Measurements from ENCODE around the gene IL17B. TPM values are rescaled to one million over a fixed set of nuclear protein-coding genes. Genes with fewer than 3 reads are reported as not detected.
A peak's percentile ranks its signal among the peaks of the same experiment; 100 is the strongest.

The IL17B gene
- total and polyA plus RNA-seq, 9 of the 15 experiments (the other 6 are each of a cell fraction or from before 2014, with no cell fraction given): 0.28 to 2.6 (median 0.53) TPM; not detected in 2

GRCh38 chr5:149378241-149378820 is 761 bp downstream of the IL17B start:
- TF ChIP-seq PURB (CRISPR knock-in tag; IDR thresholded peaks at IDR 0.05; ENCODE audit: low read depth) (no peak), ZNF780A (CRISPR knock-in tag; IDR thresholded peaks at IDR 0.05) (no peak), POLR3A (IDR thresholded peaks at IDR 0.05; ENCODE audit: borderline replicate concordance, extremely low read depth, insufficient read depth, insufficient read length) (no peak), HDAC8 (tag; IDR thresholded peaks at IDR 0.05) (no peak), HSF4 (CRISPR knock-in tag; IDR thresholded peaks at IDR 0.05; ENCODE audit: borderline replicate concordance) (no peak), HES1 (IDR thresholded peaks at IDR 0.05; ENCODE audit: low read depth) (no peak), SNAPC5 (CRISPR knock-in tag; IDR thresholded peaks at IDR 0.05) (no peak), ZBTB11 (CRISPR knock-in tag; IDR thresholded peaks at IDR 0.05) (no peak), BRF1 (IDR thresholded peaks at IDR 0.05; ENCODE audit: borderline replicate concordance, extremely low read depth, insufficient read length) (no peak), C11orf30 (IDR thresholded peaks at IDR 0.05; ENCODE audit: low read depth) (no peak), CTBP1 (IDR thresholded peaks at IDR 0.05; ENCODE audit: borderline replicate concordance) (no peak), CSDE1 (IDR thresholded peaks at IDR 0.05) (no peak), MTA2 (IDR thresholded peaks at IDR 0.05; ENCODE audit: low read depth) (no peak), TCFL5 (CRISPR knock-in tag; conservative IDR thresholded peaks at IDR 0.05) (no peak), FUS (optimal IDR thresholded peaks at IDR 0.05; ENCODE audit: low read depth, low read length) (no peak), NR2C2 (CRISPR knock-in tag; IDR thresholded peaks at IDR 0.05) (no peak), NR2C2 (tag; IDR thresholded peaks at IDR 0.05) (no peak), STAT5B (CRISPR knock-in tag; IDR thresholded peaks at IDR 0.05) (no peak), ZNF764 (CRISPR knock-in tag; IDR thresholded peaks at IDR 0.05; ENCODE audit: low read depth) (no peak)
- ChIA-PET CTCF (ENCODE audit: low intra/inter-chr PET ratio) (interaction anchor here (0.6 kb wide), 1 partner anchor 8 kb away, joined by 3 read pairs; no protein-coding TSS in a partner anchor), POLR2A (interaction anchor here (1.2 kb wide), 1 partner anchor 85 kb away, joined by 3 read pairs; no protein-coding TSS in a partner anchor)
- in situ Hi-C loops (cut with MboI): no loop called here
- H3K9ac ChIP-seq (ENCODE audit: insufficient read depth in 1 of 2, low read depth in 2 of 2, low read length in 2 of 2): peak overlapping the region in 1 of 2 experiments; percentile 70; a peak in 1 of 4 replicates
- no peaks in the 10 kb centered on the region for H3K9me3 ChIP-seq (replicated peaks; ENCODE audit: control insufficient read depth, insufficient read depth, low read depth, low read length)
- no peaks in the 10 kb centered on the region for H3K9me1 ChIP-seq (ENCODE audit: control insufficient read depth, insufficient read depth, low read length)
- no peaks in the 10 kb centered on the region for H3K79me2 ChIP-seq (ENCODE audit: control insufficient read depth, insufficient read depth, low read length)
- no peak overlapping the region for H2AFZ ChIP-seq (ENCODE audit: low read depth, low read length)
- DNase-seq (ENCODE audit: extremely low read depth in 1 of 4, low spot score in 3 of 4) (no peak), FAIRE-seq (no peak), ATAC-seq (no peak)
- intact Hi-C loops (cut with micrococcal nuclease): no loop called here
- BruUV-seq (replicated peaks): no TSS peak
- H3K36me3 ChIP-seq (ENCODE audit: control insufficient read depth, insufficient read depth, low read length): no peaks in the 10 kb centered on the region
- H3K4me3 ChIP-seq: no peak overlapping the region
- peaks cover 0 to 27% of the 10 kb centered on the region in 2 experiments; a peak in 3 of 5 replicates for H3K4me1 ChIP-seq (replicated peaks in 1 of 2; ENCODE audit: control insufficient read depth in 2 of 2, insufficient read depth in 2 of 2, low read length in 2 of 2)
- no peak overlapping the region for H3K27ac ChIP-seq (ENCODE audit: extremely low read depth, low read depth, low read length)
- no peak overlapping the region for H3K4me2 ChIP-seq (ENCODE audit: insufficient read depth, low read length)
- H3K27me3 ChIP-seq (ENCODE audit: control insufficient read depth in 2 of 2, insufficient read depth in 2 of 2, low read length in 2 of 2): no peaks in the 10 kb centered on the region
- WGBS (ENCODE audit: insufficient coverage, low coverage, missing lambda C conversion rate): 30% methylated on average over 4 of the region's 5 CpGs
- H4K20me1 ChIP-seq (replicated peaks; ENCODE audit: control insufficient read depth, insufficient read depth, low read length): no peaks in the 10 kb centered on the region

All from K562 (cell line).